SJCRH30 (cell line): Measurements from ENCODE around the gene AURKB. TPM values are rescaled to one million over a fixed set of nuclear protein-coding genes. Genes with fewer than 3 reads are reported as not detected.

Experiments used
- total RNA-seq: library from RNA; depleted of rRNA; stranded (reverse); fragments of >200 nt; shearing (Covaris generic); gene quantifications from 2 replicates; pipeline ENCODE4 v1.2.3, GENCODE V29; 2014; rRNA removed

Gene AURKB
- total RNA-seq, 1 experiment from 2014 or later, result 113 TPM

Other genes with a start within 250 kb of the AURKB start
- not detected in 2 replicates for gene GUCY2D, start 208.0 kb downstream of the AURKB start, total RNA-seq
- gene ALOX15B, start 171.5 kb downstream of the AURKB start, total RNA-seq, result not detected in 2 replicates
- not detected in 2 replicates for gene ALOX12B, start 122.9 kb downstream of the AURKB start, total RNA-seq
- gene ALOXE3, start 92.1 kb downstream of the AURKB start, total RNA-seq, result not detected in 2 replicates
- 0.79 and 0.91 TPM in 2 replicates for gene HES7, start 86.5 kb downstream of the AURKB start, total RNA-seq
- 9.3 and 13.5 TPM in 2 replicates for gene PER1, start 58.2 kb downstream of the AURKB start, total RNA-seq
- 6.1 and 7.9 TPM in 2 replicates for gene VAMP2, start 47.6 kb downstream of the AURKB start, total RNA-seq
- 13.0 and 19.8 TPM in 2 replicates for gene TMEM107, start 34.2 kb downstream of the AURKB start, total RNA-seq
- gene BORCS6, start 20.4 kb downstream of the AURKB start, total RNA-seq, result 1.9 and 2.2 TPM in 2 replicates
- 6.9 and 8.3 TPM in 2 replicates for gene CTC1, start 37.5 kb upstream of the AURKB start, total RNA-seq
- gene PFAS, start 38.7 kb upstream of the AURKB start, total RNA-seq, result 55.8 and 64.6 TPM in 2 replicates
- 17.9 and 19.2 TPM in 2 replicates for gene RANGRF, start 78.1 kb upstream of the AURKB start, total RNA-seq
- gene SLC25A35, start 84.8 kb upstream of the AURKB start, total RNA-seq, result 1.0 and 1.6 TPM in 2 replicates
- 0.71 and 1.8 TPM in 2 replicates for gene ARHGEF15, start 99.7 kb upstream of the AURKB start, total RNA-seq
- gene ODF4, start 129.3 kb upstream of the AURKB start, total RNA-seq, result not detected in 2 replicates
- 3,054 and 3,660 TPM in 2 replicates for gene RPL26, start 172.6 kb upstream of the AURKB start, total RNA-seq
- gene RNF222, start 187.3 kb upstream of the AURKB start, total RNA-seq, result not detected in 2 replicates
- 20.5 and 23.0 TPM in 2 replicates for gene NDEL1, start 225.3 kb upstream of the AURKB start, total RNA-seq